ENCODE results near the gene ERFL. TPM values are rescaled to one million over a fixed set of nuclear protein-coding genes. Genes with fewer than 3 reads are reported as not detected.
A peak's percentile ranks its signal among the peaks of the same experiment; 100 is the strongest.

The ERFL gene
- total and polyA plus RNA-seq, 2 of the 8 experiments (the other 6 are each of a cell fraction or from before 2014, with no cell fraction given): 0.12 TPM; not detected in 1

- CTCF ChIA-PET (ENCODE audit: partially characterized antibody): interaction anchor here (1.6 kb wide), 1 partner anchor 13 kb away, joined by 5 read pairs; no protein-coding TSS in a partner anchor
- peak; percentile 65 for FAIRE-seq
- TF ChIP-seq HDAC6 (IDR thresholded peaks at IDR 0.05; ENCODE audit: low read depth, low read length) (no peak), BCL11A (IDR thresholded peaks at IDR 0.05; ENCODE audit: low read depth in 2 of 2, low read length in 2 of 2) (no peak), KDM1A (IDR thresholded peaks at IDR 0.05; ENCODE audit: borderline replicate concordance, low read length) (no peak), POLR2A (IDR thresholded peaks at IDR 0.05; ENCODE audit: control extremely low read depth in 1 of 2, low read depth in 2 of 2, low read length in 2 of 2) (no peak), CBX5 (IDR thresholded peaks at IDR 0.05; ENCODE audit: low read depth, low read length) (no peak), TCF12 (IDR thresholded peaks at IDR 0.05; ENCODE audit: low read depth, low read length) (no peak), EZH2 (IDR thresholded peaks at IDR 0.05; ENCODE audit: low read depth, low read length, severe bottlenecking) (no peak), ATF2 (IDR thresholded peaks at IDR 0.05; ENCODE audit: low read length) (no peak), TAF1 (IDR thresholded peaks at IDR 0.05; ENCODE audit: low read depth, low read length) (no peak), RXRA (IDR thresholded peaks at IDR 0.05; ENCODE audit: insufficient read depth, low read depth, low read length) (no peak), RBBP5 (IDR thresholded peaks at IDR 0.05; ENCODE audit: borderline replicate concordance, low read depth, low read length) (no peak)
These were observed 10.2 kb downstream of the ERFL start for GRCh38 chr19:41918095-41918494.

More at GRCh38 chr19:41918095-41918494, 10.2 kb downstream of the ERFL start:
- H2BK12ac ChIP-seq (ENCODE audit: low read depth, low read length): peak overlapping the region; percentile 30; the same call in 1 of the 2 replicates
- peak overlapping the region; percentile 36; the same call in 1 of the 2 replicates for H2BK15ac ChIP-seq (ENCODE audit: low read length)
- peak overlapping the region; percentile 65 for H4K91ac ChIP-seq (replicated peaks; ENCODE audit: insufficient read length, low read length)
- no peak overlapping the region for H3K9ac ChIP-seq (replicated peaks in 1 of 4; ENCODE audit: extremely low read depth in 1 of 4, low read depth in 3 of 4, low read length in 3 of 4)
- no peak overlapping the region; the same call in 1 of the 2 replicates for H4K8ac ChIP-seq (ENCODE audit: extremely low read depth, insufficient read depth, low read length)
- no peak overlapping the region; the same call in 1 of the 2 replicates for H2BK5ac ChIP-seq (ENCODE audit: low read depth, low read length)
- peak overlapping the region; percentile 100 for H3K56ac ChIP-seq (replicated peaks; ENCODE audit: insufficient read length, low read depth, low read length)
- no peaks in the 10 kb centered on the region for H3K36me3 ChIP-seq (ENCODE audit: control insufficient read depth in 2 of 4, insufficient read depth in 4 of 4, low read length in 3 of 4)
- H3K23me2 ChIP-seq (ENCODE audit: low read depth, low read length): peaks cover 20% of the 10 kb centered on the region
- no peak overlapping the region for H3K18ac ChIP-seq (ENCODE audit: extremely low read depth, low read length)
- H3K79me2 ChIP-seq (ENCODE audit: control insufficient read depth in 1 of 2, insufficient read depth in 2 of 2, low read length in 2 of 2): no peaks in the 10 kb centered on the region
- H2AFZ ChIP-seq (ENCODE audit: low read length): no peak overlapping the region
- H3K4me1 ChIP-seq (replicated peaks in 1 of 4; ENCODE audit: control insufficient read depth in 3 of 4, insufficient read depth in 4 of 4, low read length in 3 of 4): peaks cover 0 to 24% (median 12%) of the 10 kb centered on the region in 4 experiments; a peak in 6 of 7 replicates
- H3K4me2 ChIP-seq (ENCODE audit: insufficient read depth in 1 of 2, low read depth in 2 of 2, low read length in 2 of 2): no peak overlapping the region; a peak in 1 of 4 replicates
- H4K20me1 ChIP-seq (replicated peaks in 1 of 2; ENCODE audit: control insufficient read depth in 1 of 2, insufficient read depth in 2 of 2, low read length in 2 of 2): peaks cover 4 to 48% of the 10 kb centered on the region in 2 experiments
- H3K4ac ChIP-seq (replicated peaks; ENCODE audit: insufficient read length, low read depth, low read length): peak overlapping the region; percentile 53
- POLR2A ChIA-PET (ENCODE audit: partially characterized antibody): no interaction called here
- H2BK20ac ChIP-seq (ENCODE audit: low read length): no peak overlapping the region; the same call in 1 of the 2 replicates
- H3K27ac ChIP-seq (ENCODE audit: low read depth, low read length): no peak overlapping the region
- no peak overlapping the region for H2BK120ac ChIP-seq (replicated peaks; ENCODE audit: low read depth, low read length)
- peak overlapping the region; percentile 89 for H2AK5ac ChIP-seq (ENCODE audit: low read depth, low read length)
- no peak overlapping the region for H3K23ac ChIP-seq (ENCODE audit: insufficient read length)
- peaks cover 60 to 100% (median 97%) of the 10 kb centered on the region in 4 experiments for H3K27me3 ChIP-seq (replicated peaks in 1 of 4; ENCODE audit: control insufficient read depth in 3 of 4, extremely low read depth in 1 of 4, insufficient read depth in 3 of 4, low read length in 3 of 4)
- no peak overlapping the region for H3K4me3 ChIP-seq (ENCODE audit: extremely low read depth in 1 of 4, insufficient read depth in 2 of 4, low read depth in 3 of 4, low read length in 4 of 4)
- no peak overlapping the region for H4K5ac ChIP-seq (ENCODE audit: insufficient read length, low read depth, low read length)
- DNase-seq (ENCODE audit: low read depth in 1 of 2, low spot score in 2 of 2): no peak
- 90 to 100% methylated on average over 1 to 6 of the region's 6 CpGs for WGBS, 2 experiments (ENCODE audit: extremely low coverage in 1 of 2, insufficient coverage in 1 of 2, insufficient read length in 1 of 2, insufficient replicate concordance in 2 of 2, low coverage in 1 of 2, low lambda C conversion rate in 2 of 2, missing lambda C conversion rate in 1 of 2)
- H3K14ac ChIP-seq (ENCODE audit: insufficient read length): no peak overlapping the region
- no peaks in the 10 kb centered on the region for H3K9me3 ChIP-seq (ENCODE audit: insufficient read depth in 2 of 2, low read depth in 1 of 2, low read length in 1 of 2)
- no peaks in the 10 kb centered on the region; the same call in 1 of the 2 replicates for H3K79me1 ChIP-seq (ENCODE audit: low read depth, low read length)

Measured in H1 (cell line).